ENCODE measurements around the gene CCDC200.

GRCh38 chr17:43215341-43215740 is 13.1 kb downstream of the CCDC200 start:
- TF ChIP-seq CTCF (IDR thresholded peaks at IDR 0.05) (no peak), POLR2AphosphoS5 (IDR thresholded peaks at IDR 0.05) (no peak), EP300 (IDR thresholded peaks at IDR 0.05) (no peak), POLR2A (IDR thresholded peaks at IDR 0.05; ENCODE audit: low read depth) (no peak)
